OCI-LY7 (cell line): ENCODE measurements around the gene TMTC1. TPM values are rescaled to one million over a fixed set of nuclear protein-coding genes. Genes with fewer than 3 reads are reported as not detected.

ENCODE experiments used
- BruUV-seq: library from RNA; stranded (reverse); fragments of 400-500 nt; replicated peaks from 2 replicates; lab custom pipeline; 2021; lab: Mats Ljungman, UMichigan
- CTCF ChIA-PET: fragments of 300-600 bp; sonication (Branson Sonifier 250); formaldehyde crosslinking; loops from one replicate; lab custom pipeline; 2022; ENCODE audit warnings: antibody characterized with exemption; ENCODE audit not compliant: unreplicated experiment; lab: Charles Lee
- POLR2A ChIA-PET: fragments of 300-600 bp; sonication (Branson Sonifier 250); formaldehyde crosslinking; loops from one replicate; lab custom pipeline; 2022; ENCODE audit warnings: antibody characterized with exemption; lab: Charles Lee
- DNase-seq: peaks from one replicate; pipeline ENCODE4 v3.0.0-alpha.2; 2015; ENCODE audit warnings: low spot score
- H2AFZ ChIP-seq: fragments of 200-600 bp; sonication (generic), shearing (Covaris generic); 2 replicates; pipeline ENCODE4 v1.6.1; 2014; ENCODE audit warnings: mild to moderate bottlenecking, antibody characterized with exemption, low read length, moderate library complexity
- H3K27ac ChIP-seq: fragments of 200-600 bp; sonication (generic); 2 replicates; pipeline ENCODE4 v1.5.1; 2014; ENCODE audit warnings: mixed run types, low read depth, mild to moderate bottlenecking, moderate library complexity, low read length, inconsistent platforms; ENCODE audit not compliant: poor library complexity, severe bottlenecking
- H3K36me3 ChIP-seq: fragments of 200-600 bp; sonication (generic); 2 replicates; pipeline ENCODE4 v1.6.1; 2014; ENCODE audit warnings: mild to moderate bottlenecking, antibody characterized with exemption, low read length, moderate library complexity, mixed read lengths; ENCODE audit not compliant: insufficient read depth
- H3K4me1 ChIP-seq: fragments of 200-600 bp; sonication (generic); 2 replicates; pipeline ENCODE4 v1.5.1; 2014; ENCODE audit warnings: mild to moderate bottlenecking, low read length; ENCODE audit not compliant: insufficient read depth, poor library complexity, severe bottlenecking
- H3K4me2 ChIP-seq: fragments of 200-600 bp; sonication (generic); 2 replicates; pipeline ENCODE4 v1.6.1; 2014; ENCODE audit warnings: mild to moderate bottlenecking, low read length
- H3K4me3 ChIP-seq: fragments of 200-600 bp; sonication (generic); 2 replicates; pipeline ENCODE4 v1.5.1; 2014; ENCODE audit warnings: mild to moderate bottlenecking, low read depth, low read length; ENCODE audit not compliant: poor library complexity, severe bottlenecking
- H3K79me2 ChIP-seq: fragments of 200-600 bp; sonication (generic); 2 replicates; pipeline ENCODE4 v1.6.1; 2016; ENCODE audit warnings: low read depth, mild to moderate bottlenecking, low read length, moderate library complexity, mixed read lengths; ENCODE audit not compliant: insufficient read depth
- H3K9me2 ChIP-seq: fragments of 200-600 bp; sonication (generic); 2 replicates; pipeline ENCODE4 v1.6.1; 2016; ENCODE audit warnings: mild to moderate bottlenecking, low read length, mixed read lengths; ENCODE audit not compliant: insufficient read depth
- H3K9me3 ChIP-seq: fragments of 200-600 bp; sonication (generic); 2 replicates; pipeline ENCODE4 v1.6.1; 2014; ENCODE audit warnings: mild to moderate bottlenecking, mixed run types, low read length, mixed read lengths
- H4K20me1 ChIP-seq: fragments of 200-600 bp; sonication (generic); 2 replicates; pipeline ENCODE4 v1.6.1; 2014; ENCODE audit warnings: mild to moderate bottlenecking, antibody characterized with exemption, low read length, moderate library complexity, mixed read lengths; ENCODE audit not compliant: insufficient read depth
- EZH2phosphoT487 ChIP-seq: fragments of 200-600 bp; sonication (generic); IDR thresholded peaks from 2 replicates; pipeline ENCODE4 v1.6.1; 2018; ENCODE audit warnings: low read depth, borderline replicate concordance, mild to moderate bottlenecking, mixed run types, antibody characterized with exemption, low read length, moderate library complexity, mixed read lengths
- intact Hi-C: fragments of 100-400 bp; cut with micrococcal nuclease; formaldehyde crosslinking; loops from one replicate; pipeline ENCODE4 v1.10.0; 2022; ENCODE audit not compliant: unreplicated experiment
- total RNA-seq, 2 experiments: library from RNA; depleted of rRNA in 1 of 2; stranded (reverse); fragments of >200 nt in 1 of 2; shearing (Covaris generic) in 1 of 2; gene quantifications; 2 replicates each; pipeline ENCODE4 v1.2.3, GENCODE V29; 2014 to 2022
- TF ChIP-seq, protein P1 (sequence below): fragments of 200-600 bp; sonication (generic); conservative IDR thresholded peaks from 2 replicates; pipeline ENCODE4 v1.5.1; 2014; ENCODE audit warnings: mild to moderate bottlenecking, antibody characterized with exemption, low read length, moderate library complexity, mixed read lengths

Gene TMTC1
- total RNA-seq, 2 experiments from 2014 or later = not detected

- Histone ChIP-seq H3K9me2 (no peaks in the 10 kb centered on the region), H4K20me1 (no peaks in the 10 kb centered on the region), H3K9me3 (no peaks in the 10 kb centered on the region), H3K36me3 (no peaks in the 10 kb centered on the region), H3K4me3 (no peak overlapping the region), H2AFZ (no peak overlapping the region), H3K4me2 (no peak overlapping the region), H3K79me2 (no peaks in the 10 kb centered on the region), H3K4me1 (no peaks in the 10 kb centered on the region), H3K27ac (no peak overlapping the region)
- no peak for DNase-seq
- CTCF ChIA-PET = no interaction called here
- TF ChIP-seq, protein P1, sequence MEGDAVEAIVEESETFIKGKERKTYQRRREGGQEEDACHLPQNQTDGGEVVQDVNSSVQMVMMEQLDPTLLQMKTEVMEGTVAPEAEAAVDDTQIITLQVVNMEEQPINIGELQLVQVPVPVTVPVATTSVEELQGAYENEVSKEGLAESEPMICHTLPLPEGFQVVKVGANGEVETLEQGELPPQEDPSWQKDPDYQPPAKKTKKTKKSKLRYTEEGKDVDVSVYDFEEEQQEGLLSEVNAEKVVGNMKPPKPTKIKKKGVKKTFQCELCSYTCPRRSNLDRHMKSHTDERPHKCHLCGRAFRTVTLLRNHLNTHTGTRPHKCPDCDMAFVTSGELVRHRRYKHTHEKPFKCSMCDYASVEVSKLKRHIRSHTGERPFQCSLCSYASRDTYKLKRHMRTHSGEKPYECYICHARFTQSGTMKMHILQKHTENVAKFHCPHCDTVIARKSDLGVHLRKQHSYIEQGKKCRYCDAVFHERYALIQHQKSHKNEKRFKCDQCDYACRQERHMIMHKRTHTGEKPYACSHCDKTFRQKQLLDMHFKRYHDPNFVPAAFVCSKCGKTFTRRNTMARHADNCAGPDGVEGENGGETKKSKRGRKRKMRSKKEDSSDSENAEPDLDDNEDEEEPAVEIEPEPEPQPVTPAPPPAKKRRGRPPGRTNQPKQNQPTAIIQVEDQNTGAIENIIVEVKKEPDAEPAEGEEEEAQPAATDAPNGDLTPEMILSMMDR = no peak
- TF ChIP-seq EZH2phosphoT487 = no peak
- intact Hi-C loops = no loop called here
- BruUV-seq = no TSS peak
- POLR2A ChIA-PET = no interaction called here
These were observed 174.1 kb downstream of the TMTC1 start for GRCh38 chr12:29609431-29610215.

DNA sequence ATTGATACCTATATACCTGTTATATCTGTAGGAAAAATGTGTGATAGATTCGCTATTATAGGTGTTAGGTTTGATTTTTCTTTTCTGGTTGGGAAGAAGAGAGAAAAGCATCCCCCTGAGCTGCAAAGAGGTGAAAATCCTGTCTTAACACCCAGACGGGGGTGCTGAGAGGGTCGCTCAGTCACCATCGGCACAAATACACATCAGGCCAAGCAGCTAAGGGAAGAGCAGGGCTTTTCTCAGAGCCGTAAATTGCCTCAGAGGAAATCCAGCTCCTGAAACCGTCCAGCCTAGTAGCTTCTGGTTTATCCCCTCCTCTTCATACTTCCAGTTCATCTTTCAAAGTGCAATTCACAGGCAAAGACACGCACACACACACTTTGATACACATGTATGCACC lies 175.2 kb downstream of the TMTC1 start:
- CTCF ChIA-PET = interaction anchor here (0.6 kb wide), 1 partner anchor 178 kb away, joined by 3 read pairs; no protein-coding TSS in a partner anchor

More for the DNA sequence above, 175.2 kb downstream of the TMTC1 start:
- no peaks in the 10 kb centered on the region for H3K36me3 ChIP-seq
- H3K9me3 ChIP-seq = no peaks in the 10 kb centered on the region
- H3K9me2 ChIP-seq = no peaks in the 10 kb centered on the region
- POLR2A ChIA-PET = no interaction called here
- no peak overlapping the region for H2AFZ ChIP-seq
- no peaks in the 10 kb centered on the region for H4K20me1 ChIP-seq
- H3K27ac ChIP-seq = no peak overlapping the region
- intact Hi-C loops = no loop called here
- no peak for DNase-seq
- H3K79me2 ChIP-seq = no peaks in the 10 kb centered on the region
- no peak overlapping the region for H3K4me2 ChIP-seq
- no peaks in the 10 kb centered on the region for H3K4me1 ChIP-seq
- no TSS peak for BruUV-seq
- no peak overlapping the region for H3K4me3 ChIP-seq
- TF ChIP-seq EZH2phosphoT487 = no peak
- TF ChIP-seq, protein P1 = no peak
